ENCODE data around the gene NDFIP1. TPM values are rescaled to one million over a fixed set of nuclear protein-coding genes. Genes with fewer than 3 reads are reported as not detected.

Gene NDFIP1, protein sequence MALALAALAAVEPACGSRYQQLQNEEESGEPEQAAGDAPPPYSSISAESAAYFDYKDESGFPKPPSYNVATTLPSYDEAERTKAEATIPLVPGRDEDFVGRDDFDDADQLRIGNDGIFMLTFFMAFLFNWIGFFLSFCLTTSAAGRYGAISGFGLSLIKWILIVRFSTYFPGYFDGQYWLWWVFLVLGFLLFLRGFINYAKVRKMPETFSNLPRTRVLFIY
- total RNA-seq, result 55.8 and 57.0 TPM in 2 replicates

DNA sequence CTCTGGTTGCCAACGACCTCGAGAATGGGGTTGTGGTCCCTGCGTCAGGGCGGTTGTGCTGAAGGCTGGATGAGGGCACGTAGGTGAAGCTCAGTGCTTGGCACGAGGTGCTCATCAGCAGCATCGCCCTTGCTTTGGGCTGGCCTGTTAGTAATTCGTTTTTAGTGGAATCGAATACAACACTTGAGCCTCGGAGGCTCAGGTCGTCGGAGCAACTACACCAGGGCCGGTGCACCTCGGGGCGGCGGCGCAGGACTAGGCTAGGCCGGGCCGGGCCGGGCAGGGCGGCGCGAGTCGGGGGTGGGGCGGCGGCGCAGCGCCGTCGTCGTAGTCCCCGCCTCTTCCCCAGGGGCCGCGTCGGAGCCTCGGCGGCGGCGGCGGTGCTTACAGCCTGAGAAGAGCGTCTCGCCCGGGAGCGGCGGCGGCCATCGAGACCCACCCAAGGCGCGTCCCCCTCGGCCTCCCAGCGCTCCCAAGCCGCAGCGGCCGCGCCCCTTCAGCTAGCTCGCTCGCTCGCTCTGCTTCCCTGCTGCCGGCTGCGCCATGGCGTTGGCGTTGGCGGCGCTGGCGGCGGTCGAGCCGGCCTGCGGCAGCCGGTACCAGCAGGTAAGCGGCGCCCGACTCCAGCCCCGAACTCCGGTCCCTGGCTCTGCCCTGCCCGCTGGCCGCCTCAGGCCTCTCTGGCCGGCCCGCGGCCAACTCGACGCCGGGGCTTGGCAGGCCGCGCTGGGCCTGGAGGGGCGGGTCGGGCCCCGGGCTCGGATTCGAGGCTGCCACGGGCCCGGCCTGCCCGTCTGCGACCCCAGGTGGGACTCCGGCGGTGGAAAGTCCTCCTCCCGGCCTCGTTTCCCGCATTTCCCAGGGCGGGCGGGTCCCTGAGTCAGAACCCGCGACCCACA, at the start of gene NDFIP1:
NDFIP1 (plus strand) TSS at position 348 of the 899 bp plus-strand sequence; CDS start at position 544, 196 bp downstream.
- DNase-seq (ENCODE audit: low read depth), result no peak
- TF ChIP-seq, protein P1, sequence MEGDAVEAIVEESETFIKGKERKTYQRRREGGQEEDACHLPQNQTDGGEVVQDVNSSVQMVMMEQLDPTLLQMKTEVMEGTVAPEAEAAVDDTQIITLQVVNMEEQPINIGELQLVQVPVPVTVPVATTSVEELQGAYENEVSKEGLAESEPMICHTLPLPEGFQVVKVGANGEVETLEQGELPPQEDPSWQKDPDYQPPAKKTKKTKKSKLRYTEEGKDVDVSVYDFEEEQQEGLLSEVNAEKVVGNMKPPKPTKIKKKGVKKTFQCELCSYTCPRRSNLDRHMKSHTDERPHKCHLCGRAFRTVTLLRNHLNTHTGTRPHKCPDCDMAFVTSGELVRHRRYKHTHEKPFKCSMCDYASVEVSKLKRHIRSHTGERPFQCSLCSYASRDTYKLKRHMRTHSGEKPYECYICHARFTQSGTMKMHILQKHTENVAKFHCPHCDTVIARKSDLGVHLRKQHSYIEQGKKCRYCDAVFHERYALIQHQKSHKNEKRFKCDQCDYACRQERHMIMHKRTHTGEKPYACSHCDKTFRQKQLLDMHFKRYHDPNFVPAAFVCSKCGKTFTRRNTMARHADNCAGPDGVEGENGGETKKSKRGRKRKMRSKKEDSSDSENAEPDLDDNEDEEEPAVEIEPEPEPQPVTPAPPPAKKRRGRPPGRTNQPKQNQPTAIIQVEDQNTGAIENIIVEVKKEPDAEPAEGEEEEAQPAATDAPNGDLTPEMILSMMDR (conservative IDR thresholded peaks at IDR 0.05; ENCODE audit: low read depth, low read length), result no peak
- H3K4me3 ChIP-seq (ENCODE audit: low read depth, low read length), result peak within 1 kb of the TSS; percentile 92

DNA sequence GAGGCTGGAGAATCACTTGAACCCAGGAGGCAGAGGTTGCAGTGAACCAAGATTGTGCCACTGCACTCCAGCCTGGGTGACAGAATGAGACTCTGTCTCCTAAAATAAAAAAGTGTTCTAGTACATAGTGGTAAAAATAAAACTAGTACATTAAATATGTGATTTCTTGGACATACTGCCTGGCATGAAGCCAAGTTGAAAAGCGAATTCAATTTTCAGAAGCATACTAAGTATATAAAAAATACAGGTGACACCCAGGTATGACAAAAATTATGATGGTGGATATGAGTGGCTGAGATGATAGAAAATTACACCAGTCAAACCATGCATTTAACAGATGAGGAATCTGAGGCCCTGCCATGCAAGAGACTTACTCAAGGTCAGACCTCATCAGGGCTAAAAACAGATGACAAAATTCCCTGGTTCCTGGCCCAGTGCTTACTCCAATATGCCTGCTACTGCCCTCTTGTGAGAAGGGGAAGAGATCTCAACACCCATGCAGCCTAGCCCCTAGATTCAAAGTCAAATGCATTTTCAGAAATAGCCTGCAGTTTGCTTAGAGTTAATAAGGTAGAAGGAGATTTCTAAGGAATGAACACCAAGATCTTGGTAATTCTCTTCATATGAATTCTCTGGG, 49.2 kb upstream of the NDFIP1 start:
- no peak for DNase-seq (ENCODE audit: low read depth)
- TF ChIP-seq, protein P1 (conservative IDR thresholded peaks at IDR 0.05; ENCODE audit: low read depth, low read length), result peak; percentile 37
- no peak overlapping the region for H3K4me3 ChIP-seq (ENCODE audit: low read depth, low read length)

DNA sequence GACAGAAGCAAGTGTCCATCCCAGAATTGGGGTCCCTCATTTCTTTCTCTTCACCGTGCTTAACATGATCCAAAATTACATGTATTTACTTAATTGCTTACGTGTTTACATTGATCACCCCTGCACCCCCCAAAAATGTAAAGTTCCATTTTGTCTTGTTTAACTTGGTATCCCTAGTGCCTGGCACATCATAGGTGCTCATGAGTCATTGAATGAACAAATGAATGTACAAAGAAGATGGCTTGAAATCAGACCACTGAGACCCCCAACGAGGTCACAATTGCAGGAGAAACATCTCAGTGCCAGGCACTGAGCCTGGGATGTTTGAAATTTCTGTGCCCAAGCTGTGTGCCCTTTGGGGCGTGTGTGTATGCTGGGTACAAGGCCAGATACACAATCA, 45.2 kb upstream of the NDFIP1 start:
- TF ChIP-seq, protein P1 (conservative IDR thresholded peaks at IDR 0.05; ENCODE audit: low read depth, low read length), result no peak

DNA sequence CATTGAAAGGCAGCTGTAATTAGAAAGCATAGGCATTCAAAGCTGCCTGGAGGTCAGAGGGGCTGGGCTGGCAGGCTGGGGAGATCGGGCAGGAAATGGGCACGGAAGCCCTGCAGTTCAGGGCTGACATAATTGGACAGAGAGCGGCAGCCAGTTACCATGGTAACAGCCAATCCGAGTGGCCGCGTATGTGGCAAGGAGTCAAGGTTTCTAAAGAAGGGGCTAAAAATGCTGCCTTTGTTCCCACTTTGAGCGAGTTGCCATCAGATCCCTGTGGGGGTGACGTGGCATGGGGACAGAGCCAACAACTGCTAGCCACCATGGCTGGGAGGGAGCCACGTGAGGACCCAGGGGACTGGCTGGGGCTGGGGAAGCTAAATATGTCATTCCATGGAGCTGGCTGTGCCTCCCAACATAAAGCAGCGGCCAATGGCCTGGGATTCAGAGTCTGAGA, 44.7 kb upstream of the NDFIP1 start:
- no peak overlapping the region for H3K4me3 ChIP-seq (ENCODE audit: low read depth, low read length)
- DNase-seq (ENCODE audit: low read depth), result no peak
- TF ChIP-seq, protein P1 (conservative IDR thresholded peaks at IDR 0.05; ENCODE audit: low read depth, low read length), result no peak

More for the DNA sequence above, 45.2 kb upstream of the NDFIP1 start:
- no peak for DNase-seq (ENCODE audit: low read depth)
- no peak overlapping the region for H3K4me3 ChIP-seq (ENCODE audit: low read depth, low read length)

DNA sequence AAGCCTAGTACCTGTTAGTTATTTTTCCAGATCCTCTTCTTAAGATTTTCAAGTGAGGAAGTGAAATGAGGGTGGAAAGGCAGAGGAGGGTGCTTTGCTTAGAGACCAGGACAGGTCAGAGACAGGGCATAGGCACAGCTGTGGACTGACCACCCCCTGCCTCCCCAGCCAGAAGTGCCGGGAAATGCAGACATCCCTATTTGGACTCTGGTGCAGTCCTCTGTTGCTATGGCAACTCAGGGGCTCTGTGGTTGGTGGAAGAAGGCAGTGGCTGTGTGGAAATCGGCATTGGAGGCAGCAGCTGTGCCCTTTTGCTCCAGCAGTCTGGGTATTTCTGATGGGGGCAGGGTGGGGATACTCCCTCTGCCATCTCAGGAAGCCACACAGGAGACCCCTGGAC, 43.3 kb upstream of the NDFIP1 start:
- no peak for DNase-seq (ENCODE audit: low read depth)
- TF ChIP-seq, protein P1 (conservative IDR thresholded peaks at IDR 0.05; ENCODE audit: low read depth, low read length), result no peak
- H3K4me3 ChIP-seq (ENCODE audit: low read depth, low read length), result no peak overlapping the region

DNA sequence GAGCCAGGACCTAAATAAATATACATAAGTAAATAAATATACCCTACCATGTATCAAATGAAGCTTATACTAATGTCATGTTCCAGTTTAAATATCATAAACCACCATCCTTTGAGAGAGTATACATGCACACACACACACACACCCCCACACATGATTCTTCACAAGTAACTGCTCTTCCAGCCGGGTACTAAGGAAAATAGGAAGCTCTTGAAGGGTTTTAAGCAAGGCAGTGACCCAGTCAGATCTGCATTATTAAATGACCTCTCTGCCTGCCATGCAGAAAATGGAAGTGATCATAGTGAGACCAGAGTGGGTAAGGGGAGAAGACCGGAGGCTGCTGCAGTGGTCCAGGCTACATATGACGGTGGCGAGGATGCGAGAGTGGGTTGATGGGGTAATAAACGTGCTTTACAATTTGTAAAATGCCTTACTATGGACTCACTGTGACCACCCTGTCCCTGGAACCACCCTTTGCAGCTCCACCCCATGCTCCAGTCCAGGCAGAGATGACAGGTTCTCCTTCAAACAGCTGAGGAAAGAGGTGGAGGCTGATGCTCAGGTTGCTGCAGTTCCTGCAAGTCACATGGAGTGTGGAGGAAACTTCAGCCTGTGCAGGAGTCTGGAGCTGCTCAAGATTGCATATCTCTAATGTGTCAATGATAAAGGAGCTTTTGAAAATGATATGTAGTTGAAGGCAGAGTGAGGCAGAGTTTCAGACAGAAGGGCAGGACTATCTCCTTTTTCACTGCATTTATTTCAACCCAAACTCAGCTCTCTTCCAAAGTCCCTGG, 38.8 kb upstream of the NDFIP1 start:
- TF ChIP-seq, protein P1 (conservative IDR thresholded peaks at IDR 0.05; ENCODE audit: low read depth, low read length), result no peak
- no peak overlapping the region for H3K4me3 ChIP-seq (ENCODE audit: low read depth, low read length)
- DNase-seq (ENCODE audit: low read depth), result no peak
